Activated B cell treated with CpG ODN at 0.5 μM for 24 hours (primary cell): Measurements from ENCODE around the gene BDNF. TPM values are rescaled to one million over a fixed set of nuclear protein-coding genes. Genes with fewer than 3 reads are reported as not detected.

Source experiments
- ATAC-seq: fragments of 200-7000 bp; cut with Tn5 transposase; one replicate; pipeline ENCODE4 v1.10.0; 2021; ENCODE audit warnings: low read depth, mild to moderate bottlenecking, moderate library complexity
- CTCF ChIA-PET: fragments of 350-600 bp; sonication (Branson Sonifier 250); formaldehyde crosslinking; loops from one replicate; lab custom pipeline; 2021; ENCODE audit warnings: antibody characterized with exemption; lab: Charles Lee
- POLR2A ChIA-PET: fragments of 350-600 bp; sonication (Branson Sonifier 250); formaldehyde crosslinking; loops from one replicate; lab custom pipeline; 2021; ENCODE audit warnings: antibody characterized with exemption; lab: Charles Lee
- DNase-seq: peaks from one replicate; pipeline ENCODE4 v3.0.0; 2022
- H3K27ac Mint-ChIP-seq: one replicate; pipeline ENCODE4 v1.8.0; 2020; ENCODE audit warnings: mixed read lengths
- H3K27me3 Mint-ChIP-seq: one replicate; pipeline ENCODE4 v1.8.0; 2021; ENCODE audit warnings: mixed read lengths
- H3K36me3 Mint-ChIP-seq: one replicate; pipeline ENCODE4 v1.8.0; 2021; ENCODE audit warnings: low read depth, mixed read lengths
- H3K4me1 Mint-ChIP-seq: one replicate; pipeline ENCODE4 v1.8.0; 2021; ENCODE audit warnings: mixed read lengths
- H3K4me3 Mint-ChIP-seq: one replicate; pipeline ENCODE4 v1.8.0; 2020; ENCODE audit warnings: mild to moderate bottlenecking, mixed read lengths
- H3K9me3 Mint-ChIP-seq: one replicate; pipeline ENCODE4 v1.8.0; 2020; ENCODE audit warnings: mixed read lengths
- intact Hi-C: fragments of 100-400 bp; cut with micrococcal nuclease; formaldehyde crosslinking; loops from one replicate; pipeline ENCODE4 v1.15.1; 2024
- total RNA-seq: library from RNA; stranded (reverse); gene quantifications from 2 replicates; pipeline ENCODE4 v1.2.3, GENCODE V29; 2022
- TF ChIP-seq, protein P1 (sequence below): fragments of 200-600 bp; IDR thresholded peaks from one replicate; pipeline ENCODE4 v1.8.0; 2022; ENCODE audit warnings: antibody characterized with exemption, mild to moderate bottlenecking

Gene BDNF
- total RNA-seq, 1 donor from 2014 or later, result not detected

DNA sequence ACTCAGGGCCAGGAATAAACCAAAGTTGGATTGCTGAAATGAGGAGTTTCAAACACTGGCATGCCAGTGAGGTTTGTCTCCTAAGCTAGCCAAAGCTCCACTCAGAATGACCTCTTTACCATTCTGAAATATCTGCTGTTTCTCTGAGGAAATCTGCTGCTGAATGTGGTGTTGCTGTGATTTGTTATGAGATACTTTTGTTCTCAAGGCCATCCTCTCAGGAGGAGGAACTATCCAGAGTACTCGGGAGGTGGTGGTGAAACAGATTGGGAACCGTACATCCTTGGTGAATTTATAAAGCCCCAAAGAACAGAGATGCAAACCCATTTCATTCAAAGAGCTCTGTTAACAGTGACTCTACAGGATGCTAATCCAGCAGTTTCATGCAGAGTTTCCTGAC, 50.5 kb downstream of the BDNF start:
- TF ChIP-seq, protein P1, sequence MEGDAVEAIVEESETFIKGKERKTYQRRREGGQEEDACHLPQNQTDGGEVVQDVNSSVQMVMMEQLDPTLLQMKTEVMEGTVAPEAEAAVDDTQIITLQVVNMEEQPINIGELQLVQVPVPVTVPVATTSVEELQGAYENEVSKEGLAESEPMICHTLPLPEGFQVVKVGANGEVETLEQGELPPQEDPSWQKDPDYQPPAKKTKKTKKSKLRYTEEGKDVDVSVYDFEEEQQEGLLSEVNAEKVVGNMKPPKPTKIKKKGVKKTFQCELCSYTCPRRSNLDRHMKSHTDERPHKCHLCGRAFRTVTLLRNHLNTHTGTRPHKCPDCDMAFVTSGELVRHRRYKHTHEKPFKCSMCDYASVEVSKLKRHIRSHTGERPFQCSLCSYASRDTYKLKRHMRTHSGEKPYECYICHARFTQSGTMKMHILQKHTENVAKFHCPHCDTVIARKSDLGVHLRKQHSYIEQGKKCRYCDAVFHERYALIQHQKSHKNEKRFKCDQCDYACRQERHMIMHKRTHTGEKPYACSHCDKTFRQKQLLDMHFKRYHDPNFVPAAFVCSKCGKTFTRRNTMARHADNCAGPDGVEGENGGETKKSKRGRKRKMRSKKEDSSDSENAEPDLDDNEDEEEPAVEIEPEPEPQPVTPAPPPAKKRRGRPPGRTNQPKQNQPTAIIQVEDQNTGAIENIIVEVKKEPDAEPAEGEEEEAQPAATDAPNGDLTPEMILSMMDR, result no peak
- intact Hi-C loops, result no loop called here
- no peak for ATAC-seq

DNA sequence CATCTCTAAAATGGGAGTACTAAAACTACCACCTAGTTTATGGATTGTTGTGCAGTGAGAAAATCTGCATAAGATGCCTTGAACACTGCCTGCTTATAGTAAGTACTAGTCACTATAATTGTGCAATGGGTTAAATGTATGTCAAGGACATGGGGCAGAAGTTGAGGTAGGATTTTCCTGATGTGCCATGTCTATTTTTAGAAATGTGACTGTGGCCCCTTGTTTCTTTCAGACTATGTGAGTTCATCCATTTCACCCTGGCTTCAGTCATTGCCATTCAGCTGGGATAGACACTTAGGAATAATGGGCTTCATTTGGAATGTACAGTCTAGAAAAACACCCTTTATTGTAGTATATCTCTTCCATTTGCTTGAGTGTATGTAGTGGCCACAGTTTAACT, 51.4 kb downstream of the BDNF start:
- H3K27ac Mint-ChIP-seq, result no peak overlapping the region
- H3K4me1 Mint-ChIP-seq, result no peaks in the 10 kb centered on the region

More for the DNA sequence above, 50.5 kb downstream of the BDNF start:
- no peak for DNase-seq
- Mint-ChIP-seq H3K36me3 (no peaks in the 10 kb centered on the region), H3K27ac (no peak overlapping the region), H3K27me3 (no peaks in the 10 kb centered on the region), H3K4me1 (no peaks in the 10 kb centered on the region), H3K9me3 (no peaks in the 10 kb centered on the region), H3K4me3 (no peak overlapping the region)
- CTCF ChIA-PET, result no interaction called here
- POLR2A ChIA-PET, result no interaction called here

DNA sequence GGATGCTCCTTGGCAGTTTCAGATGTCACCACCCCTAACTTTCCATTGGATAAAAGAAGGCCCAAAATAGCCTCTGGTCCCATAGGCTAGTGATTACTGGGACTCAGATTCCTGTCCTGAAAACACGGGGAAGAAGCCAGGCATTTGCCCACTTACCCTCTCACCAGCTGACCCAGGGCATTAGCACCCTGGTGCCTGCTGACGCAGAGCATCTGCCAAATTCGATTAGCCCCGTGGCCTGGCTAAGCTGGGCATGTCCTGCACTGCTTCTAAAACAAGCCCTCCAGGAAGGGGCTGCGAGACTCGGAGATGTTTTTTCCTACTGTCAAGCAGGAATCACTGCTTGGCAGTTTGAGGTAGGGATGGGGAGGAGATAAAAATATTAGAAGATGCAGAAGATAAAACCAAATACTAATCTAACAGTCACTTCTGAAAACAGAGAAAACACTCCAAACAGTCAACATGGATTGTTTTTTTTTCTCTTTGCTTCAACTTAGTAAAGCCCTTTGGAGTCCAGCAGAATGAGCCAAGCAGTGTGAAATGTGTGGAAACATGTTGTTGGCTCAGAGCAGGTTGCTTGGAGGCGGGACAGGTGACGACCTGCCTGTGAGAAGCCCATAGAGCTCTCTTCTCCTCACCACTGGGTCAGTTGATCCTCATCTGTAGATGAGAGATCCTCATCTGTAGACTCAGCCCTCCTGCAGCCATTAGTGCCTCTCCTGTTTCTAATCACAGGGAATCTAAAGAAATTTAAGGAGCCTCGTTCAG, 54.0 kb downstream of the BDNF start:
- Mint-ChIP-seq H3K4me3 (no peak overlapping the region), H3K27ac (no peak overlapping the region), H3K9me3 (no peaks in the 10 kb centered on the region), H3K4me1 (no peaks in the 10 kb centered on the region), H3K27me3 (no peaks in the 10 kb centered on the region), H3K36me3 (no peaks in the 10 kb centered on the region)
- CTCF ChIA-PET, result no interaction called here
- DNase-seq, result no peak
- ATAC-seq, result no peak
- TF ChIP-seq, protein P1, result no peak
- POLR2A ChIA-PET, result no interaction called here
- intact Hi-C loops, result no loop called here

More for the DNA sequence above, 51.4 kb downstream of the BDNF start:
- Mint-ChIP-seq H3K4me3 (no peak overlapping the region), H3K36me3 (no peaks in the 10 kb centered on the region), H3K27me3 (no peaks in the 10 kb centered on the region), H3K9me3 (no peaks in the 10 kb centered on the region)
- DNase-seq (no peak), ATAC-seq (no peak)
- CTCF ChIA-PET, result no interaction called here
- TF ChIP-seq, protein P1, result no peak
- intact Hi-C loops, result no loop called here
- POLR2A ChIA-PET, result no interaction called here

DNA sequence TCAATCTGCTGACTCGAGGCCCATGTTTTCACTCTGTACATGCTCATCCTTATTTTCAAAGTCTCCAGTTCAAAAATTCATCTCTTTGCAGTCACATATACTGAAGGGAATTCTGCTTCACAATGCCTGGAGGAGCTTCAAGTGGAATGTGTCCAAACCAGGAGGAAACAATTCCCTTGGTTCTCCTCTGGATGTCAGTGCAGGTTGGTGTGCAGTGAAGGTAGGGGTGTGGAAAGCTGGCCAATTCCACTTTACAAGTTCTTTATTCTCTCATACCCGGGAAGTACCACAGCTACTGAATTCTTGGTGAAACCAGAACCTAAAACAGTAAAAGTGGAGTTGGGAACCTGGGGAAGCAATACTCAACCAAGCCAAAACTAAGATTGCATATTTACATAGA, 57.3 kb downstream of the BDNF start:
- no peaks in the 10 kb centered on the region for H3K36me3 Mint-ChIP-seq
- no peak overlapping the region for H3K27ac Mint-ChIP-seq
- ChIA-PET CTCF (no interaction called here), POLR2A (no interaction called here)
- no peak overlapping the region for H3K4me3 Mint-ChIP-seq
- no peak for ATAC-seq
- no peaks in the 10 kb centered on the region for H3K4me1 Mint-ChIP-seq
- intact Hi-C loops, result no loop called here
- no peaks in the 10 kb centered on the region for H3K9me3 Mint-ChIP-seq
- H3K27me3 Mint-ChIP-seq, result no peaks in the 10 kb centered on the region
- TF ChIP-seq, protein P1, result no peak
- no peak for DNase-seq

DNA sequence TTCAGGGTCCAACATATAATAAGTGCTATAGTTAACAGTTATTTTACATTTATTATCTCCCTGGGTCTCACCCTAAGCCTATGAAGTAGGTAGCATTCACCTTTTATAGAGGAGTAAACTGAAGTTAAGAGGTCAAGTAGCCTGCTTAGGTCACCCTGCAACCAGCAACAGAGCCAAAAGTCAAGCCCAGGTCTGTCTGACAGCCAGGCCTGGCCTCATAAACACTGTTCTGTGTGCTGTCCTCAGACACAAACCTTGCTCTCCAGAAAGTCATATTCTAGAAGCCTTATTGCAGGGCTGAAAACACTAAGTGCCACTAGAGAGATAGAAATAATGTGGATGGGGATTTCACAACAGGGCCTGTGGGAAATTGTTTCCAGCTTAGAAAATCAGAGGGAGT, 59.3 kb downstream of the BDNF start:
- ATAC-seq, result no peak
- no peaks in the 10 kb centered on the region for H3K36me3 Mint-ChIP-seq
- no peaks in the 10 kb centered on the region for H3K27me3 Mint-ChIP-seq
- no peak for DNase-seq
- no peak overlapping the region for H3K27ac Mint-ChIP-seq
- POLR2A ChIA-PET, result no interaction called here
- no peaks in the 10 kb centered on the region for H3K9me3 Mint-ChIP-seq
- H3K4me1 Mint-ChIP-seq, result no peaks in the 10 kb centered on the region
- intact Hi-C loops, result no loop called here
- H3K4me3 Mint-ChIP-seq, result no peak overlapping the region
- CTCF ChIA-PET, result no interaction called here
- TF ChIP-seq, protein P1, result no peak
